ENCODE measurements around the gene HS6ST1.
A peak's percentile ranks its signal among the peaks of the same experiment; 100 is the strongest.

The HS6ST1 gene

DNA sequence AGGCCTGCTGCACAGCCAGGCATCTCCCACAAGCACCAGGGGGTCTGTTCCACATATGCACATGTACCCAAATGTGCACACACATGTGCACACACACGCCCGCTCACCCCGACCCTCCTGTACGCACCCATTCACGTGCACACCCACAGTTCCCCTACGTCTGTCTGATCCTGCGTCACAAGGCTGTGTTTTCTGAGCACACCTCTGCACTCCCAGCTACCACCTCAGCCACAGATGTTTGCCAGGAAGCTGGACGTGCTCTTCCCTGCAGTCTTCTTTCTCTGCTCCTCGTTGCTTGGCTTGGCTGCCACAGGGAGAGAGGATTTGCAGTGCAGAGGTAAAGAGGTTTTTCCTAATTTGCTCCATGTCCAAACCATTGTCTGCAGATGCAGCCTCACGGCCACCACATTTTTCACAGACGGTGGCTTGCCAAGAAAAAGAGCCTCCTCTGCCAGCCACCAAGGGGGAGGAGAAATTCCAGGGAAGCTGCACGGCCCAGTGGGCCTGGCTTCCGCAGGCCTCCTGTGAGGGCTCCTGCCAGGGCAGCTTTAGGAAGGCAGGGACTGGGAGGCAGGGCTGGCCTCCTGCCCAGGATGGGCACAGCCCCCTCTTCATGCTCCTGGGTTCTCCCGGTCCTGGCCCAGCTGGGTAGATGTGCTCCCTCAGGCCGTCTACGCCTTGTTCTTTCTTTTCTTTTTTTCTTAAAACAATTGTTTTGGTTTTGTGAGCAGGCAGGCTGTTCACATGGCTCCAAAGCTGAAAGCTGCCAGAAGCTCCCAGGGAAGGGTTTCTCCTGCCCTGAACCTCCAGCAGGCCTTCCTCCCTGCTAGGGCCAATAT lies 29.3 kb upstream of the HS6ST1 start:
- peak; percentile 54 for DNase-seq

DNA sequence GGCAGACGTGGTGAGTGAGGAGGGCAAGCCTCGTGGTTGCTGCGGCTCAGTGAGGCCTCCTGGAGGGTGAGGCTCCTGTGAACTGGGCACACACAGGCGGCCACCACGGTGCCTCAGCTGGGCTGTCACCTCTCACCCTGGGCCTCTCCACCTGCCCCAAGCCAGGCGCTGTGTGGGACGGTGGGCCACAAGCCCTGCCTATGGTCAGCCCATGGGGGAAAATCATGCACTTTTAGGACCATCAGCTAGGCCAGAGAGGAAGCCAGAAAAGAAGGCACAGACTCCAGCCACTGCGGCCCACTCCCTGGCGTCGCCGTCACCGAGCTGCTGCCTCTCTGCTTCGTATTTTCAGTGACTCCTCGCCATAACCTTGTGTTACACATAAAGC lies 28.5 kb upstream of the HS6ST1 start:
- DNase-seq = no peak

DNA sequence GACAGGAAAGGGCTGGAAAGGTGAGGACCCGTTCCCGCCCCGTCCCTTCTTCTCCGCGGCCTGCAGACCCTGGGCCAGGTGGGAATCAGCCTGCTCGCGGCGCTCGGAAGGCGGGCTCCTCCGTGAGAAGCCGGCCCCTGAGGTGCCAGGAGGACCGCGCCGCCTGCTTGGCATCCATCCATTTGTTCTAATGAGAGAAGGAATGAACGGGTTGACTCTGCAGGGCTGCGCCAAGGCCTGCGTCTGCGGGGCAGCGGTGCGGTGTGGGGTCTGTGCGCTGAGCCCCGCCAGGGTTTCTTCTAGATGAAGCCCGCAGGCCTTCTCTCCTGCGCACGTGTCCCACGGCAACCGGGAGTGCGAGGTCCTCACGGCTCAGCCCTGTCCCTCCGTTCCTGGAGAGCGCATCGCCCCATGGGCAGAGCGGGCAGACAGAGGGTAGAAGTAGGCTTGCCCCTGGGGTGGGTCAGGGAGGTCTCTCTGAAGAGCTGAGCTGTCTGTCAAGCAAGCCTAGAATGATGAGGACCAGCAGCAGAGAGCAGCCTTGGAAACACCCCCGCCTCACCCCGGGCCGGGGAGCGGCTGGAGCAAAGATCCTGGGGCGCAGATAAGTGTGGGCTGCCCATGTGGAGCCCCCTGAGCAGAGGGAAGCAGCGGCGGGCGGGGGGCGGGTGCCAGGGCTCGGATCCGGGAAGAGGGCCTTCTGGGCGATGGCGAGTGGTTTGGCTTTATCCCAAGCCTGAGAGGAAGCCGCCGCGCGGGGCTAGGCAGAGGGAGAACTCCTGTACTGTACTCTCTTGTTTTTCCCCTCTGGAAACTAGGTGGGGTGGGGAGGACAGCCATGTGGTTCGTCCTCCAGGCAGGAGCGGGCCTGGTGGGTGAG lies 27.9 kb upstream of the HS6ST1 start:
- no peak for DNase-seq

DNA sequence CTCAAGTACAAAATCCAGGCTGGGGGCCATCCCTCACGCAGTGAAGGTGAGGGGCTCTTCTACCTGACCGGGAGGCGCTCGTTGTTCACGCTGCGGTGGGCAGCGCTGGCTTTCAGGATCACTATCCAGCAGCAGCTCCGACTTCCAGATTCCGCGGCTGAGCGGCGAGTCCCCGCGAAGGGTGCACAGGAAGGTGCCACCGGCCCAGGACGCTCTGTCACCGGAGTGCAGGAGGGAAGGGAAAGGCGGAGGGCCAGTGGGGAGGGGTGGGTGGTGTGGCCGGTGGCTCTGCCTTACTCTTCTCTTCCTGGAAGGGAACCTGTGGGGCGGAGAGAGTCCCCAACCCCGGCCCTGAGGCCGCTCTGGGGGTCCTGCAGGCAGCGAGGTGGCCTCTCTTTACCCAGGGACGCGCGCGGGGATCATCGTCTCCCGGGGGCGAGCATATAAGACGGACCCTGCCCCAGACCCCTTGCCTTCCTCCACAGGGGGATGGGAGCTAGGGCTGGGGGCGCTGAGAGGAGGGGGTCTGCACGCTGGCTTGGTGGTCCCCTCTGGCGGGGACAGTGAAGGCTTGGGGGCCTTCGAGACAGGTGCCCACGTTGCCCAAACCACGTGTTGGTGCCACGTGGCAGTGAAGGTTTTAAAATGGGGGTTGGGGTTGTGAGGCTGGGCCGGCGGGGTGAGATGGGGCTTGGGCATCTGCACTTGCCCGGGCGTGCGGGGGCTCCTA lies 26.9 kb upstream of the HS6ST1 start:
- DNase-seq = no peak

DNA sequence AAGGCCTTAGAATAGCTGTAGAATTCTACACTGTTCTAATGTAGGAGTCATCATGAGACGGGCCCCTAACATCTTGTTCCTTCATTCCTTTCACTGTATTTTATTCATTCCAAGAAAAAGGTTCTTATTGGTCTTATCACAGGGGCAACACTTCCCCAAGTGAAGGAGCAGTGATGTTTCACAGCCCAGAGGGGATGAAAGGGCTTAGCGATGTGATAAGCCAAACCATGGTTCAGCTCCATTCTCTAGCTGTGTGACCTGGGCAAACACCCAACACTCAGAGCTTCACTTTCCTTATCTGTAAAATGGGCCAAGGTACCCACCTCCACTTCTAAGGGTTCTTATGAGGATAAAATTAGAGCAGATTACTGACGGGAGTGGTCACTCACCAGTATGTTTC lies 25.4 kb upstream of the HS6ST1 start:
- no peak for DNase-seq

DNA sequence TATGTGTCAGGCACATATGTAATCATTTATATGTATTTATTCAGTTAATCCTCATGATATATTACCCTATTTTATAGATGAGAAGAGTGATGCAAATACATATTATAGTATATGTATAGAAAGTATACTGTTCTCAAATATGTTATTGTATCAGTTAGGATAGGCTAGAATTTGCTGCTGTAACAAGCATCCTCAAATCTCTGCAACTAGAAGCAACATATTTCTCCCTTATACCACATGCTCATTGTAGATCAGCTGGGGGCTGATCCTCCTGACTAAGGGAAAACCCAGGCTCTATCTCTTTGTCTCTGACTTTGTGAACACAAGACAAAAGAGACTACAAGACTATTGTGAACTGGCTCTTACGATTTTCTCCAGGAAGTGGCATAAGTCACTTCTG lies 24.8 kb upstream of the HS6ST1 start:
- DNase-seq = no peak

DNA sequence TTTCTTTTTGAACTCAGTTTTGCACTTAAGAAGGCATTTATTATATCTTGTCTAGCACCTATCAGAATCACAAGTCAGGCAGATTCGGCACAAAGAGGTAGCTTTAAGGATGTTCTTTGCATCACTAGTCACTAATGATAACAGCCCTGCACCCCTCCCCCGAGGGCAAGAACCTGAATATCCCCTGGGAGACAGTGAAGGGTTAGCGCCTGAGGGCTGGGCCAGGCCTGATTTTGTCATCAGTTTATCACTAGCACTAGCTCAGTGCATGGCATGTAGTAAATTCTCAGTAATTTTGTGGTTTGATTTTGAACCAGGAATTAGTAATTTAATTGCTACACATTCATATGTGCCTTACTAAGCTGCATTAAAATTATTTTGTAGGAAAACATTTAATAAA lies 23.9 kb upstream of the HS6ST1 start:
- no peak for DNase-seq

DNA sequence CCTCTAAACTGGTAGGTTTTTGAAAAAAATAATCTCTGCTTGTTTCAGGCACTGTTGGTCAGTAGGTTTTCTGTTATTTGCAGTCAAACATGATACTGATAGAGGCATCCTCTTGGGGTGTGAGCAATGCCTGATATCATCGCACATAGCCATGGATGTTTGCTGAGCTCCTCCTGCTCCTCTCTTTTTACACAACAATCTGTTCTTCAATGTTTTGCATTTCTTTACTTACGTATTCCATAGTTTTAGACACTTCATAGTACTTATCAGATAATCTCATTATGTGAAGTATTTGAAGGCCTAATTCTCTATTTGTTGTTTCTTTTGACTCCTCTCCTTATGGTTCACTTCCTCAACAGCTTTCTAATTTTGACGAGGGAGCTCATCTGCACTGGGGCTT lies 23.0 kb upstream of the HS6ST1 start:
- no peak for DNase-seq

DNA sequence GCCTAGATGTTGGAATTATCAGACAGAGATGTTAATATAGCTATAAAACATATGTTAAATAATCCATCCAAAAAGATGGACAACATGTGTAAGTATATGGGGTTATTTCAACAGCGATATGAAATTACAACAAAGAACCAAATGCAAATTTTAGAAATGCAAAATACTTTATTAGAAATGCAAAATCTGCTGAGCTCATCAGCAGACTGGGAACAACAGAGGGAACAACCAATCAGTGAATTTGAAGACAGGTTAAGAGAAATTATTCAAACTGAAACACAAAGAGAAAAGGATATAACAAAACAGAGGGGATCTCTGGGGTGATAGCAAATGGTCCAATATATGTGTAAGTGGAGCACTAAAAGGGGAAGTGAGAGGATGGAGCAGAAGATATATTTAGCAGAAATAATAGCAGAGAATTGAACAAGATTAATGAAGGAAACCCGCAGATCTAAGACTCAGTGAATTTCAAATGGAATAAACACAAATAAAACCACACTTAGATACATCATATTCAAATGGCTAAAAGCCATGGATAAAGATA lies 13.5 kb upstream of the HS6ST1 start:
- DNase-seq = no peak

DNA sequence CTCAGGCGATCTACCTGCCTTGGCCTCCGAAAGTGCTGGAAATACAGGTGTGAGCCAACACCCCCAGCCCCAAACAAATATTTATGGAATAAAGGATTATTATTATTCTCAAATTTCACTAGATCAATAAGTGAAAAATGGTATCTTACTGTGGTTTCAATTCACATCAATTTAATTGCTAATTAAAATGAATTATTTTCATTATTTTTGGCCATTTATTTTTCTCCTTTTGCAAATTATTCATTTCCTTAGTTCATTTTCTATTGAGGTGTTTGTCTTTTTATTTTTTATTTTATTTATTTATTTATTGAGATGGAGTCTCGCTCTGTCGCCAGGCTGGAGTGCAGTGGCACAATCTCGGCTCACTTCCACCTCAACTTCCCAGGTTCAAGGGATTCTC lies 11.9 kb upstream of the HS6ST1 start:
- no peak for DNase-seq

DNA sequence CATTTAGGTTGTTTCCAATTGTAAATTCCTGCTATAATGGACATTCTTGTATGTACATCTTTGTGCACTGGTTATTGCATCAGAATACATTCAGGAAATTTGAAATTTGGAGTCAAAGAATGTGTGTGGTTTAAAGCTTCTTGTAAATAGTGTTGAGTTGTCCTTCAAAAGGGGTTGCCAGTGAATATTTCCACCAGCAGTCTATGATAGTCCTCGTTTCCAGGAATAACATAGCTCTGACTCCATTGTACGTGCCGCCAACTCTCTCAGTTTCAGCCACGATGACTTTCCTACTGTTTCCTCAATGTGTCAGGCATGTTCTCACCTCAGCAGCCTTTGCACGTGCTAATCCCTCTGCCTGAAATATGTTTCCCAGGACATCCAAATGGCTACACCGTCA lies 10.9 kb upstream of the HS6ST1 start:
- no peak for DNase-seq

DNA sequence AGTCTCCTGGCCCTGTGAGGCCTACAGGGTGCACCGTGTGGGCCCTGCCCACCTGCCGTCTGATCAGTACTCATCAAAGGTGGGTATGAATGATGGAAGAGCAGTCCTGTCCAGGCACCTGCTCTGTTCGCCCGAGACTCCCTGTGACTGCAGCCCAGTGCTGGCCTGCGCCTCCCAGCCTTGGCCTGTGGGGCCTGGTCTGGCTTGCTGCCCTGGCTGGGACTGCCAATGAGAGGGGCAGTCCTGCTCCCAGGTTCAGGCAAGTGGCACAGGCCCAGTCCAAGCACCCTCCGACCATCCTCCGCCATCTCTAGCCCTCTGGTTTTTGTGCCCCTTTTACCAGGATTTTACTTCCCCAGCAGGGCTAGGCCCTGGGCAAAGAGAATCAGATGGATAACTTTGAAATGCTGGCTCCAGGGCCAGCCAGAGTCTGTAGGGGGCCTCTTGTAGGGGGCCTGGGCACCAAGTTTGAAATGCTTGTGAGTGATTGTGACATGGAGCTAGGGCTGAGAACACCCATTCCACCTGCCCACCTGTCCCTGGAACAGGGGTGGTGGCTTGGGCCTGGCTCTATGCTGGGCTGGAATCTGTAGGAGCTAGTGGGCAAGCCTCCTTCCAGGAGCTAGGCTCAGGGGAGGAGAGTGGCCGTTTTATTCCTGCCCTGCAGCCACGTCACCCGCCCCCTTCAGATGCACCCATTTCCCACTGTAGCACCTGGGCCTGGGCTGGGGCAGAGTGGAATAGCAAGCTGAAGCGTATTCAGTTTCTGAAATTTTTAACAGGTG lies 8.7 kb upstream of the HS6ST1 start:
- no peak for DNase-seq

DNA sequence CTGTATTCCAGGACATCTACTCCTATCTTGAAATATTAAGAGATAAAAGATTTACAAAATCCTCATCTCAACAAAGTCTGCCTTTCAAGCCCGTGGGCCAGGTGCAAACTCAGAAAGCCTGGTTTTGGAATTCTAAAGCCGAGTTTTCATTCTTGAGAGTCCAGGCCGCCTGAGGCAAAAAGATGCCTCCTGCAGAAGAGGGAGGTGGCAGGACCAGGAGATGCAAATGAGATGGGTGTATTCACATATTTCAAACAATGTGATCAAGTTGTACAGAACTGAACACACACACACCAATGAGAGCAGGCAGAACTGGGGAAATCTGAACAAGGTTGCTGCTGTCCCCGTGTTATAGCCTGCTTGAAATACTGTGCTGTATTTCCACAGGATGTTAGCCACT lies 7.7 kb upstream of the HS6ST1 start:
- no peak for DNase-seq

DNA sequence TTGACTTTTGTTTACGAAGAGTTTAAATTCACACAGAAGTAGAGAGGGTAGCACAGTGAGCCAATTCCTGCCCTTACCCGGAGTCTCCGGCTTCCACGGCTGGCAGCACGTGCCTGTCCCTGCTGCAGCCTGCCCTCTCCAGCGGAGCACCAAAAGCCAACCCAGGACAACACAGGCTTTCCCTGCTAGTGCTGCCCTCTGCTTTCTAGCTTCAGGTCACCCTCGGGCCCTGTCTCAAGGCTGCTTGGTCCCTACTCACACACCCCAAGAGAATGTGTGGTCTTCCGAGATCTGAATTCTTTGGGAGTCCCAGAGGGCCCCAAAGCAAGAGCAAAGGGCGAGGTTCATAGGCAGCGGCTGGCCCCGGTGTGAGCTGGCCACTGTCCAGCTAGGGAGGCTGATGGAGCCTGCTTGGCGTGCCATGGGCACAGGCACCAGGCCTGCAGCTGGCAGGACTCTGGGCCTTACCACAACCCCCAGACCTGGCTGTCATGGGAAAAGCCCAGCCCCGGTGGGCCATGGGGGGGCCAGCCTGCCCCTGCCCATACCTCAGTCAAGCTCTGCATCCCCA lies 7.0 kb upstream of the HS6ST1 start:
- DNase-seq = peak; percentile 10

DNA sequence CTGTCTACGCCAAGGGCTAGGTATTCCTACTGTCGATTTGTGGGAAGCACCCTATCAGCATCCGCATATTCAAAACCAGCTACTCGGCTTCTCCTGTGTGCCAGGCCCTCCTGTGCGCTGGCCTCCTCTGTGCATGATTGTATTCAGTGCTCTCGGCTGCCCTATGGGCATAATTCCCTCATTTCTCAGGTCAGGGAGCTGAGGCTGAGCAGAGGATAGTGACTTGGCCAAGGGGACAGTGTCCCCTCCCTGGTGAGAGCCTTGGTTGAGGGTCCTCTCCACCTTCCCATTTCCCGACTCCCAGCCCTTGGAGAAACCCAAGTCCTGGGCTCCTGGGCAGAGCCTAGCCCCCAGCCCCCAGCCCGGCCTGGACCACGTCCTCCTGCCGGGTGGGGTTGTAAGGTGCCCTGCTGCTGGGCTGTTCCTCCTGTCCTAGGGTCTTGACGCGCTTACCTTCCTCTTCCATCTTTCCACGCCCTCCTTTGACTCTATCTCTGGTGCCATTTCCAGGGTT lies 6.3 kb upstream of the HS6ST1 start:
- DNase-seq = no peak

DNA sequence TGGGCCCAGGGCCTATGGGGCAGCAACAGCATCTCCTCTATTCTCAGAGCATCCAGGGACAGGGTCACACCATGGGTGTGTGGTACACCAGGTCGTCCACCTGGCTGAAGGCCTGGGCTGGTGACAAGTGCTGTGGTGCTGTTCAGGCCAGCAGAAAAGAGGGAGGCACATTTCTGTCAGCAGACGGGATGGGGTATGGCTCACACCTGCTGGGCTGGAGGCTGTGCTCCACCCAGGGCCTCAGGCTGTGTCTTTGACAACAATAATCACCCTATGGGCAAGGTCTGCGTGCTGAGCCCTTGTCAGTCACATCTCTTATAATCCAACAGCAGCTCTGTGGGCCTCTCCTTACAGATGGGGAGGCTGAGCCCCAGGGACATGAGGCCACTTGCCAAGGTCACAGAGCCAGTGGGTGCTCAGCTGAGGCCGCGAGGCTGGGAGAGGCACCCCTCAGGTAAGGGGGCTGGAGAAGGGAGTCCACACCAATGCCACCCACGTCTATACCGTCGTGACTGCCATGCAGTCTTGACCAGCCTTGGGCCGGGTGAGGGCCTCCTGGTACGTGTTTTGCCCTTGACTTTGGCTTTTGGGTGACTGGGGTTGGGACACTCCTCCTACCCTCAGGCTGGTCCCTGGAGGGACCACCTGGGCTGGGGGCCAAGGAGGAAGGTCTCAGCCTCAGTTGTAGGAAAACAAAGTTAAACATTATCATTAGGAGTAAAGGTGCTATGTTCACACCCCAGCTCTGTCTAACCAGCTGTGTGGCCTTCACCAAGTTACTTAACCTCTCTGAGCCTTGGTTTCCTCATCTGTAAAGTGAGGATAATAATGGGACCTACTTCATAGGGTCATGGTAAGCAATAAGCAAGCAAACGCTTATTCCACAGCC lies 5.6 kb upstream of the HS6ST1 start:
- peak; percentile 27 for DNase-seq

DNA sequence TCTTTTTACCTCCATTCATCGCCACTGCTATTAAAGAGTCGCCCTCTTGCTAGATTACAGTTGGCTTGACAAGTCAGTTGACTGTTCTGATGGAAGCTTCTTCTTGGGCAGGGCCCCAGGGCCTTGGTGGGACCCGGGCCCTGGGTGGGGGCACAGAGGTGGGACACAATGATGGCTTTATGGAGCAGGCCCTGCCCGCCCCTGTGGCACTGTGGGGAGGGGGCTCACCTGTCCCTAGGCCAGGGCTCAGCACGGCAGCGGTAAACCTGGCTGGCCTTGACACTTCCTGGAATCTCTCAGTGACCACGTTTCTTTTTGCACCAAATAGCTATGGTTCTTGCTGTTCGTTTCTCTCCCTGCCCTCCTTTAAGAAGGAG lies 4.9 kb upstream of the HS6ST1 start:
- peak; percentile 30 for DNase-seq

DNA sequence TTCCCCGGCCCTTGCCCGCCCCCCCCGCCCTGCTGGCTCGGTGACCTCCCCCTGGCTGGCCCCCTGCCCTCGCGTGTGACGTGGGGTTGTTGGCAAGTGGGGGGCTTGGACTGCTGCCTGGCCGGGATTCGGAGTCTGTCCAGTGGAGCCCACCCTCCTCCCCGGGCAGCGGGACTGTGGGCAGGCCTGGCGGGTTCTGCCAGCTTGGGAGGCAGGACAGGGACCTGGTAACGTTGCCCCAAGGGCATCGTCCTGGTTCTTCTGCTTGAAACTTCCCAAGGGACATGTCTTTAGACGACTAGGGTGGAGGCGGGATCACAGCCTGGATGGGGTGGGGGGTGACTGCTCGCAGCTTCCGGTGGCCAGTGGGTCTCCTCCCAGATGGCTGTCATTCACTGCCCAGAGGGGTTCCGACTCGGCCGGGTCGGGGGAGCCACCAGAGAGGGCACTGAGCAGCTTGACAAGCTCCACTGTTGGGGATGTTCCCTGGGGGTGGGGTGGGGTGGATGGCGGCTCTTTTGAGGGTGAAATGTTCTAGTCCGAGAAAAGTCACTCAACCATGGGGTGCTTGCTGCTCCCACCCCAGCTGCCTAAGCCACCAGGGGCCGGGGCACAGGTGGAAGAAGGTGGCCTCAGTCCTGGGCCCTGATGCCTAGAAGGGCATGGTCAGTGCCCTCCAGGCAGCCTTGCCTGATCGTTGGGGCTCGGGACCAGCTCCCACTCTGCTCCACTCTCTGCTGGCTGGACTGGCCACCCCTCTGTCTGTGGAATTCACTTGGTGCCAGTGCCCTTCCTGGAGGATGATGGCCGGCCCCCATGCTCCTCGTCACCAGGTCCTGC lies 4.3 kb upstream of the HS6ST1 start:
- DNase-seq = peak; percentile 54

DNA sequence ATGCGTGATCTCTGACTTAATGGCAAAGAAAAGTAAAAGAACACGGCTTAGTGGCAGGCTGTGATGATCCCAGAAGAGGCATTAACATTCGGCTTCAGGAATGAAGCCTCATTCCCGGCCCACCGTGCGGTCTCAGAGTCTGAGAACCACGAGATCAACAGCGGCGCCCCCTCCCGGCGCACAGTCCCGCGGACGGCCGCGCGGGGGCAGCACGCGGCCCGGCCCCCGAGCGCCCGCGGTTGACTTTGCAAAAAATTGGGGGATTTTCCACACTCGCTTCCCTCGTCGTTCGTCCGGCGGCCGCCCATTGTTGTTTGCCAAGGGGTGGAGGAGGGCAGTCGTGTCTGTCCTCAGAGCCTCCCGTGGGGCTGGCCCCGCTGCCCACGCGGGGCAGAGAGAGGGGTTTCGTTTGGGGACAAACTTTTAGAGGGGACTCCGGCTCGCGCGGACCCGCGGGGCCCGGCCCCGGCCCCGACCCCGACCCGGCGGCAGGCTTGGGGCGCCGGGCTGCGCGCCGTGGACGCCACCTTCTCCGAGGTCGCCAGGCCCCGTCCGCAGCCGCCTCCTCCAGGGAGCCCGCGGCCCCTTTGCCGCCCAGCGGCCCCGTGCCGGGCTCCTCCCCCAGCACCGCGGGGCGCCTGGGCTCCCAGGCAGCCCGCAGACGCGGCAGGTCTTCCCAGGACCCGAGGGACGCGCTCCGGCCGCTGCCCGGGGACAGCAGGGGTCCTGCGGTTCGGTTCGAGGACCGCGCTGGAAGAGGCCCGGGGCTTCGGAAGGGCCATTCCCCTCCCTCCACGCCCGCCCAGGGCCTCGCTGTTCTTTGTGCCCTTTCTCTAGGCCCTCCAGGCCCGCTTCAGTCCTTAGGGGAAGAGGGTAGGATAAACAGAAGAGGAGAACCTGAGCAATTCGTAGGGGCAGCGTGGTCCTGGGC lies 3.4 kb upstream of the HS6ST1 start:
- DNase-seq = peak; percentile 91

All from retina (tissue), 1 donor.